ENCODE results near the gene DIAPH2.

Gene DIAPH2

GRCh38 chrX:97109730-97110129, 425.1 kb downstream of the DIAPH2 start:
- POLR2A ChIA-PET = no interaction called here

GRCh38 chrX:97117572-97117971, 432.9 kb downstream of the DIAPH2 start:
- ChIA-PET POLR2A (no interaction called here), CTCF (no interaction called here)
- DNase-seq (ENCODE audit: extremely low spot score) = no peak
- TF ChIP-seq HDGF (IDR thresholded peaks at IDR 0.05; ENCODE audit: borderline replicate concordance) (no peak), ZNF384 (IDR thresholded peaks at IDR 0.05) (no peak), FOXM1 (IDR thresholded peaks at IDR 0.05; ENCODE audit: borderline replicate concordance) (no peak), FOXA1 (IDR thresholded peaks at IDR 0.05) (no peak), TARDBP (IDR thresholded peaks at IDR 0.05) (no peak), L3MBTL2 (conservative IDR thresholded peaks at IDR 0.05) (no peak), BHLHE40 (IDR thresholded peaks at IDR 0.05; ENCODE audit: borderline replicate concordance) (no peak), SUZ12 (IDR thresholded peaks at IDR 0.05) (no peak), LEF1 (IDR thresholded peaks at IDR 0.05; ENCODE audit: borderline replicate concordance) (no peak), ELF4 (IDR thresholded peaks at IDR 0.05) (no peak), CTBP1 (IDR thresholded peaks at IDR 0.05; ENCODE audit: borderline replicate concordance) (no peak)

More at GRCh38 chrX:97109730-97110129, 425.1 kb downstream of the DIAPH2 start:
- DNase-seq (ENCODE audit: extremely low spot score) = no peak
- CTCF ChIA-PET = no interaction called here
- TF ChIP-seq NFRKB (IDR thresholded peaks at IDR 0.05) = no peak
- no peak for TF ChIP-seq ZNF384 (IDR thresholded peaks at IDR 0.05)
- no peak for TF ChIP-seq SP1 (IDR thresholded peaks at IDR 0.05)
- TF ChIP-seq CTBP1 (IDR thresholded peaks at IDR 0.05; ENCODE audit: borderline replicate concordance) = no peak
- TF ChIP-seq HDGF (IDR thresholded peaks at IDR 0.05; ENCODE audit: borderline replicate concordance) = no peak
- no peak for TF ChIP-seq LEF1 (IDR thresholded peaks at IDR 0.05; ENCODE audit: borderline replicate concordance)
- TF ChIP-seq L3MBTL2 (conservative IDR thresholded peaks at IDR 0.05) = no peak
- no peak for TF ChIP-seq SUZ12 (IDR thresholded peaks at IDR 0.05)
- no peak for TF ChIP-seq FOXK2 (IDR thresholded peaks at IDR 0.05)
- no peak for TF ChIP-seq ARNT (IDR thresholded peaks at IDR 0.05)

GRCh38 chrX:97119474-97120109, 434.9 kb downstream of the DIAPH2 start:
- CTCF ChIA-PET = no interaction called here
- no peak for TF ChIP-seq TARDBP (IDR thresholded peaks at IDR 0.05)
- no peak for TF ChIP-seq FOXA1 (IDR thresholded peaks at IDR 0.05)
- no peak for TF ChIP-seq SP1 (IDR thresholded peaks at IDR 0.05)
- no peak for TF ChIP-seq PKNOX1 (IDR thresholded peaks at IDR 0.05)
- no peak for TF ChIP-seq CTBP1 (IDR thresholded peaks at IDR 0.05; ENCODE audit: borderline replicate concordance)
- TF ChIP-seq HDGF (IDR thresholded peaks at IDR 0.05; ENCODE audit: borderline replicate concordance) = no peak
- TF ChIP-seq ELF4 (IDR thresholded peaks at IDR 0.05) = no peak
- TF ChIP-seq NFRKB (IDR thresholded peaks at IDR 0.05) = no peak
- TF ChIP-seq ZNF384 (IDR thresholded peaks at IDR 0.05) = no peak
- no peak for TF ChIP-seq FOXM1 (IDR thresholded peaks at IDR 0.05; ENCODE audit: borderline replicate concordance)
- no peak for TF ChIP-seq L3MBTL2 (conservative IDR thresholded peaks at IDR 0.05)
- TF ChIP-seq ARNT (IDR thresholded peaks at IDR 0.05) = no peak
- POLR2A ChIA-PET = no interaction called here
- DNase-seq (ENCODE audit: extremely low spot score) = no peak

GRCh38 chrX:97123001-97123400, 438.4 kb downstream of the DIAPH2 start:
- CTCF ChIA-PET = no interaction called here
- DNase-seq (ENCODE audit: extremely low spot score) = no peak

GRCh38 chrX:97126020-97126419, 441.4 kb downstream of the DIAPH2 start:
- TF ChIP-seq TARDBP (IDR thresholded peaks at IDR 0.05) = no peak
- TF ChIP-seq LEF1 (IDR thresholded peaks at IDR 0.05; ENCODE audit: borderline replicate concordance) = no peak
- TF ChIP-seq FOXM1 (IDR thresholded peaks at IDR 0.05; ENCODE audit: borderline replicate concordance) = no peak
- no peak for TF ChIP-seq FOXA1 (IDR thresholded peaks at IDR 0.05)
- no peak for TF ChIP-seq ARNT (IDR thresholded peaks at IDR 0.05)
- TF ChIP-seq SUZ12 (IDR thresholded peaks at IDR 0.05) = no peak
- TF ChIP-seq ZNF384 (IDR thresholded peaks at IDR 0.05) = no peak
- no peak for TF ChIP-seq CTBP1 (IDR thresholded peaks at IDR 0.05; ENCODE audit: borderline replicate concordance)
- no peak for TF ChIP-seq HDGF (IDR thresholded peaks at IDR 0.05; ENCODE audit: borderline replicate concordance)
- TF ChIP-seq PKNOX1 (IDR thresholded peaks at IDR 0.05) = no peak
- TF ChIP-seq BHLHE40 (IDR thresholded peaks at IDR 0.05; ENCODE audit: borderline replicate concordance) = no peak
- TF ChIP-seq L3MBTL2 (conservative IDR thresholded peaks at IDR 0.05) = no peak
- TF ChIP-seq SP1 (IDR thresholded peaks at IDR 0.05) = no peak
- no peak for TF ChIP-seq NFRKB (IDR thresholded peaks at IDR 0.05)
- POLR2A ChIA-PET = no interaction called here
- DNase-seq (ENCODE audit: extremely low spot score) = no peak
- CTCF ChIA-PET = interaction anchor here (0.5 kb wide), 1 partner anchor 38 kb away, joined by 4 read pairs; no protein-coding TSS in a partner anchor

More at GRCh38 chrX:97123001-97123400, 438.4 kb downstream of the DIAPH2 start:
- TF ChIP-seq CTBP1 (IDR thresholded peaks at IDR 0.05; ENCODE audit: borderline replicate concordance) (no peak), FOXM1 (IDR thresholded peaks at IDR 0.05; ENCODE audit: borderline replicate concordance) (no peak)
- POLR2A ChIA-PET = no interaction called here

GRCh38 chrX:97132664-97133415, 448.2 kb downstream of the DIAPH2 start:
- ChIA-PET POLR2A (no interaction called here), CTCF (no interaction called here)
- DNase-seq (ENCODE audit: extremely low spot score) = no peak
- TF ChIP-seq FOXK2 (IDR thresholded peaks at IDR 0.05) = no peak

GRCh38 chrX:97145934-97146333, 461.3 kb downstream of the DIAPH2 start:
- DNase-seq (ENCODE audit: extremely low spot score) = no peak
- POLR2A ChIA-PET = no interaction called here
- CTCF ChIA-PET = no interaction called here
- no peak for TF ChIP-seq ARNT (IDR thresholded peaks at IDR 0.05)
- no peak for TF ChIP-seq FOXA1 (IDR thresholded peaks at IDR 0.05)
